Endothelial cell of umbilical vein (primary cell): ENCODE measurements around the gene DNASE1. TPM values are rescaled to one million over a fixed set of nuclear protein-coding genes. Genes with fewer than 3 reads are reported as not detected.

Source experiments
- BruUV-seq: library from RNA; stranded (reverse); fragments of 400-500 nt; replicated peaks from 2 replicates; lab custom pipeline; 2021; lab: Mats Ljungman, UMichigan
- CTCF ChIA-PET: fragments of 300-600, 350-600 bp; sonication (Branson Sonifier 250); formaldehyde crosslinking; loops from one replicate; lab custom pipeline; 2021; ENCODE audit warnings: antibody characterized with exemption, inconsistent platforms; lab: Charles Lee
- POLR2A ChIA-PET: fragments of 300-600, 350-600 bp; sonication (Branson Sonifier 250); formaldehyde crosslinking; loops from one replicate; lab custom pipeline; 2021; ENCODE audit warnings: antibody characterized with exemption, inconsistent platforms; lab: Charles Lee
- DNase-seq: peaks from one replicate; pipeline ENCODE4 v3.0.0-alpha.2; 2011; ENCODE audit warnings: low read depth, low spot score
- FAIRE-seq: peaks from 2 replicates; lab custom pipeline; 2011; peaks lifted over from hg19 to GRCh38; lab: Jason Lieb, UNC
- H2AFZ ChIP-seq: 2 replicates; pipeline ENCODE4 v1.6.0; 2012; ENCODE audit warnings: low read depth, low read length, control low read depth, inconsistent platforms
- H3K27ac ChIP-seq: 2 replicates; pipeline ENCODE4 v1.5.1; 2011; ENCODE audit warnings: low read depth, mild to moderate bottlenecking, control low read depth, low read length, moderate library complexity; ENCODE audit not compliant: insufficient read depth
- H3K27me3 ChIP-seq, 2 experiments: 2 replicates each; pipeline versions ENCODE4 v1.6.0 to v1.6.1; 2011; ENCODE audit warnings: low read length in 2 of 2, mixed read lengths in 1 of 2; ENCODE audit not compliant: control insufficient read depth in 2 of 2, insufficient read depth in 2 of 2
- H3K36me3 ChIP-seq, 2 experiments: 2 replicates in 1 of 2; 3 replicates in 1 of 2; pipeline ENCODE4 v1.5.1; 2011; ENCODE audit warnings: low read length in 2 of 2, mild to moderate bottlenecking in 1 of 2, moderate library complexity in 1 of 2; ENCODE audit not compliant: control insufficient read depth in 2 of 2, insufficient read depth in 2 of 2; ENCODE audit errors: extremely low read depth in 1 of 2
- H3K4me1 ChIP-seq: 3 replicates; pipeline ENCODE4 v1.5.1; 2011; ENCODE audit warnings: mild to moderate bottlenecking, low read length; ENCODE audit not compliant: control insufficient read depth, insufficient read depth; ENCODE audit errors: extremely low read depth
- H3K4me2 ChIP-seq: 2 replicates; pipeline ENCODE4 v1.6.1; 2011; ENCODE audit warnings: low read length, control low read depth, mixed read lengths; ENCODE audit not compliant: insufficient read depth
- H3K4me3 ChIP-seq, 3 experiments: fragments of 200-600 bp in 1 of 3; sonication (generic), shearing (Covaris generic) in 1 of 3; replicated peaks in 1 of 3; 2 replicates each; pipeline ENCODE4 v1.5.1; 2011 to 2016; ENCODE audit warnings: control low read depth in 3 of 3, low read length in 3 of 3, mild to moderate bottlenecking in 2 of 3, inconsistent platforms in 1 of 3, low read depth in 1 of 3, moderate library complexity in 1 of 3; ENCODE audit not compliant: insufficient read depth in 1 of 3
- H3K79me2 ChIP-seq: 2 replicates; pipeline ENCODE4 v1.6.0; 2012; ENCODE audit warnings: low read length, inconsistent platforms; ENCODE audit not compliant: control insufficient read depth, insufficient read depth
- H3K9ac ChIP-seq: replicated peaks from 2 replicates; pipeline ENCODE3; 2011; ENCODE audit warnings: low read length, control low read depth; ENCODE audit not compliant: insufficient read depth; ENCODE audit errors: extremely low read depth
- H3K9me1 ChIP-seq: replicated peaks from 3 replicates; pipeline ENCODE4 v1.6.0; 2011; ENCODE audit warnings: mild to moderate bottlenecking, low read length; ENCODE audit not compliant: control insufficient read depth, insufficient read depth; ENCODE audit errors: extremely low read depth
- H3K9me3 ChIP-seq: replicated peaks from 2 replicates; pipeline ENCODE4 v1.5.1; 2012; ENCODE audit warnings: low read length, inconsistent platforms; ENCODE audit not compliant: control insufficient read depth, insufficient read depth
- H4K20me1 ChIP-seq: replicated peaks from 2 replicates; pipeline ENCODE3; 2011; ENCODE audit warnings: mild to moderate bottlenecking, low read length; ENCODE audit not compliant: control insufficient read depth, insufficient read depth; ENCODE audit errors: extremely low read depth
- CTCF ChIP-seq, 2 donors: IDR thresholded peaks; 1 replicate in 1 of 2; 2 replicates in 1 of 2; pipeline ENCODE4 v1.5.1; 2011; ENCODE audit warnings: low read length in 2 of 2, mild to moderate bottlenecking in 2 of 2, moderate library complexity in 2 of 2, control low read depth in 1 of 2, inconsistent platforms in 1 of 2, low read depth in 1 of 2; ENCODE audit not compliant: insufficient read depth in 1 of 2; ENCODE audit errors: extremely low read depth in 1 of 2
- MYC ChIP-seq: IDR thresholded peaks from one replicate; pipeline ENCODE4 v1.6.1; 2011; ENCODE audit warnings: mild to moderate bottlenecking, low read depth, low read length
- POLR2A ChIP-seq: IDR thresholded peaks from 2 replicates; pipeline ENCODE4 v1.6.1; 2012; ENCODE audit warnings: low read depth, mild to moderate bottlenecking, control low read depth, low read length
- POLR2AphosphoS5 ChIP-seq: IDR thresholded peaks from 2 replicates; pipeline ENCODE4 v1.6.1; 2012; ENCODE audit warnings: low read depth, mild to moderate bottlenecking, control low read depth, low read length, moderate library complexity; ENCODE audit not compliant: insufficient read depth
- dilution Hi-C: fragments of 300-500 bp; cut with MboI; formaldehyde crosslinking; loops from one replicate; pipeline ENCODE4 v1.15.0; 2019; ENCODE audit warnings: low sequenced_read_pairs; ENCODE audit not compliant: extremely low pct_ligation_motif_present
- intact Hi-C: fragments of 100-400 bp; cut with micrococcal nuclease; formaldehyde crosslinking; loops from one replicate; pipeline ENCODE4 v1.10.0; 2022
- polyA plus RNA-seq, 4 experiments: library from polyadenylated mRNA; depleted of rRNA in 3 of 4; stranded (reverse) in 3 of 4; unstranded in 1 of 4; fragments of >200 nt; gene quantifications; 2 replicates each; pipeline versions ENCODE4 v1.2.1 to v1.2.3, GENCODE V29; 2011 to 2012; ENCODE audit warnings: missing spikeins in 1 of 4
- total RNA-seq: library from RNA; stranded (reverse); gene quantifications from 2 replicates; pipeline ENCODE4 v1.2.3, GENCODE V29; 2021

The DNASE1 gene
- total and polyA plus RNA-seq, 2 donors (not counting 3 experiments of a cell fraction or from before 2014, with no cell fraction given) = 11.1 to 13.5 TPM

GRCh38 chr16:3611146-3611975 is 43.1 kb upstream of the DNASE1 start, which contains the start of gene SLX4:
Gene SLX4 (minus strand): TSS chr16:3611606. CDS start chr16:3608964, 2,642 bp downstream.
- H3K9me3 ChIP-seq = no peaks in the 10 kb centered on the region
- peak within 1 kb of the TSS; percentile 62 to 92 (median 85) for H3K4me3 ChIP-seq
- H3K9me1 ChIP-seq = peaks cover 3% of the 10 kb centered on the region
- H3K36me3 ChIP-seq = no peaks in the 10 kb centered on the region
- ChIA-PET CTCF (interaction anchor here (1.3 kb wide), 1 partner anchor 84 kb away, joined by 3 read pairs; no protein-coding TSS in a partner anchor), POLR2A (no interaction called here)
- intact Hi-C loops = no loop called here
- FAIRE-seq = peak; percentile 81
- peak; percentile 91 for DNase-seq
- H3K4me2 ChIP-seq = peak within 1 kb of the TSS; percentile 76
- H4K20me1 ChIP-seq = no peaks in the 10 kb centered on the region
- H3K27me3 ChIP-seq = no peaks in the 10 kb centered on the region
- BruUV-seq = TSS peak; percentile 27
- peaks cover 9% of the 10 kb centered on the region for H3K4me1 ChIP-seq
- H3K27ac ChIP-seq = peak within 1 kb of the TSS; percentile 65
- peaks cover 31% of the 10 kb centered on the region for H3K79me2 ChIP-seq
- peak within 1 kb of the TSS; percentile 74 for H3K9ac ChIP-seq
- dilution Hi-C loops = no loop called here
- H2AFZ ChIP-seq = peak within 1 kb of the TSS; percentile 95
- TF ChIP-seq POLR2A (peak; percentile 79), POLR2AphosphoS5 (peak; percentile 86), MYC (no peak)

- Histone ChIP-seq H3K9me3 (no peaks in the 10 kb centered on the region), H3K27ac (no peak overlapping the region), H3K9me1 (peaks cover 3% of the 10 kb centered on the region), H2AFZ (no peak overlapping the region), H3K4me1 (peaks cover 9% of the 10 kb centered on the region), H4K20me1 (no peaks in the 10 kb centered on the region), H3K9ac (no peak overlapping the region), H3K79me2 (peaks cover 31% of the 10 kb centered on the region), H3K4me2 (peak overlapping the region; percentile 45), H3K27me3 (no peaks in the 10 kb centered on the region), H3K36me3 (no peaks in the 10 kb centered on the region), H3K4me3 (peak overlapping the region; percentile 22 to 92 (median 62))
- FAIRE-seq = no peak
- CTCF ChIA-PET = interaction anchor here (1.3 kb wide), 1 partner anchor 86 kb away, joined by 3 read pairs; no protein-coding TSS in a partner anchor
- intact Hi-C loops = no loop called here
- DNase-seq = no peak
- dilution Hi-C loops = no loop called here
- no TSS peak for BruUV-seq
- POLR2A ChIA-PET = no interaction called here
- TF ChIP-seq POLR2A (no peak), CTCF (IDR thresholded peaks at IDR 0.05; ENCODE audit: extremely low read depth in 1 of 2, insufficient read depth in 1 of 2, low read depth in 1 of 2, low read length in 2 of 2) (no peak)
Measured at GRCh38 chr16:3612510-3613466, 41.7 kb upstream of the DNASE1 start.
